ENCODE data around the gene CD1E.
"Not testable (repeated sequence)": the region's sequence is repeated elsewhere in the genome, so short reads cannot be mapped to it uniquely, and the experiment has no call there.

The CD1E gene

GRCh38 chr1:158362941-158363340 lies 9.2 kb downstream of the CD1E start:
- DNase-seq = no peak

DNA sequence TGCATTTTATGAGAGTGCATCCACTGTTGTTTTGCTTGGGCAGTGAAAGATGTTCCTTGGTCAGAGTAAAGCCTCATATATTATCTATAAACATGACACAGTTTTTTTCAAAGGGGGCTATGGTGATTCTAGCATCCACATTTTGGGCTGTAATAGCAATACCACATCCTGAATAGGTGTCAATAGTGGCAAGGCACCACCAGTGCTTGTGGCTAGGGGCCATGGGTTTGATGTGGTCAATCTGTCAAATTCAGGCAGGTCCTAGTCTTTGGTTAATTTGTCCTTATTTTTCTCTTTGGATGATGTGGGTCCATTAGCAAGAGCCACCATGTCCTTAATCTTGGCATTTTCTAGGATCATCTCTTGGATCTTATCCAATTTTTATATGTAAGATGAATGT lies 13.1 kb downstream of the CD1E start:
- no peak for DNase-seq

- DNase-seq = no peak
Measured at GRCh38 chr1:158371188-158371953, 17.7 kb downstream of the CD1E start.

- DNase-seq = not testable (repeated sequence)
Measured at GRCh38 chr1:158374101-158374500, 20.4 kb downstream of the CD1E start.

DNA sequence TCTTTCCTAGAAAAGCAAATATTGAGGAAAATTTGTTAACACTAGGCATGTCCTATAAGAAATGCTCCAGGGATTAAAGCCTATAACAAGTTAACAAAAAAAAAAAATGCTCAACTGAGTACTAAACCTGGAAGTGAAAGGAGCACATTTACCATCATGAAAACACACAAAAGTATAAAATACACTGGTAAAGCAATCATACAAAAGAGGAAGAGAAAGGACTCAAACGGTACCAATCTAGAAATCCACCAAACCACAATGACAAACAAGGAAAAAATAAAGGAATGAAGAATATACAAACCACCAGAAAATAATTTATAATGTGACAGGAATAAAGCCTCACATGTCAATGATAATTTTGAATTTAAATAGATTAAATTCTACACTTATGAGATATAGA lies 21.2 kb downstream of the CD1E start:
- DNase-seq = no peak

DNA sequence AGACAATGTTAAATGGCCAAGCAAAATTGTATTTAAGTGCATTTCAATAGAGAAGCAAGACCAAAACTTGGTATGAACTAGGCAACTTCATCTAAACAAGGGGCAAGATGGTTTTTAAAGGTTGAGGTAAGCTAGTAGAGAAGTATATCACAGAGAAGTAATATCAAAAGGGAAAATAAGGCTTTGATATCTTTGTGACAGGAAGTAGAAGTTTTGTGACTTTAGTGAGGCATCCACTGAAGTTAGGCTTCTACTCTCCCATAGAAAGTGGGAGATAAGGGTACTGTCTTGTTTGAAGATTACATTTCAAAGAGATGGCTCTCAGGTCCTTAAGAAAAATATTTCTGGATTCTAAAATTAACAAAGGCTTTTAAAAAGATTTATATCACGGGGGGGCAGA lies 36.6 kb downstream of the CD1E start:
- DNase-seq = no peak

DNA sequence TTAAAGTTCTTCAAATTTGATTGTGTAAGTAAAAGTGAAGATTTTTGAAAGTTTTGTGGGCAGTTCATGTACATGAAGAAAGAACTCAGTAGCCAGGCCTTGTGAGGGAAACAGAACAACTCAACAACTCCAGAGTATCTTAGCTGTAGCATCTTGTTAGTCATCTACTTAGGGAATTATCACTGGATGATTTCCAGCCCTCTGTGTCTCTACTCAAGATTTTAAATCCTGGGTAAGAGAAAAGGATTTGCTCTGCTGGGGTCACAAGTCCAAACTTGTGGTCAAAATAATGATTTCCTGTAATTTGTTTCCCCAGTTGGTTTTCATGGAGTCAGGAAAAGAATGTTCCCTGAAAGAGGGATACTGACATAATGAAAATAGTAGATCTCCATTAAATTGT lies 37.4 kb downstream of the CD1E start:
- DNase-seq = no peak

- no peak for DNase-seq
Measured at GRCh38 chr1:158393476-158393875, 39.8 kb downstream of the CD1E start.

DNA sequence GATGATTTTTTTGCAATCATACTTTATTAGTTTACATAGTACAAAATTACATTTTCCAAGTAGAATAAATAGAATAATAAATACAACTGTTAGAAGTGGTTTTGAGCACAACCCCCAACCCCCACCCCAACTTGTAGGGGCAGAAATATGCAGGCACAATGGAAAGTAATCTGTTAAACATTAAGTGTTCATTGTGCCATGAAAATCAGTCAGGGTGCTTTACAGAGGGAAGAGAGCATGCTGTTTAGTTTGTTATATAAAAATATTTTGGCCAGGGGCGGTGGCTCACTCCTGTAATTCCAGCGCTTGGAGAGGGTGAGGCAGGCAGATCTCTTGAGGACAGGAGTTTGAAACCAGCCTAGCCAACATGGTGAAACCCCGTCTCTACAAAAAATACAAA lies 43.0 kb downstream of the CD1E start:
- no peak for DNase-seq

DNA sequence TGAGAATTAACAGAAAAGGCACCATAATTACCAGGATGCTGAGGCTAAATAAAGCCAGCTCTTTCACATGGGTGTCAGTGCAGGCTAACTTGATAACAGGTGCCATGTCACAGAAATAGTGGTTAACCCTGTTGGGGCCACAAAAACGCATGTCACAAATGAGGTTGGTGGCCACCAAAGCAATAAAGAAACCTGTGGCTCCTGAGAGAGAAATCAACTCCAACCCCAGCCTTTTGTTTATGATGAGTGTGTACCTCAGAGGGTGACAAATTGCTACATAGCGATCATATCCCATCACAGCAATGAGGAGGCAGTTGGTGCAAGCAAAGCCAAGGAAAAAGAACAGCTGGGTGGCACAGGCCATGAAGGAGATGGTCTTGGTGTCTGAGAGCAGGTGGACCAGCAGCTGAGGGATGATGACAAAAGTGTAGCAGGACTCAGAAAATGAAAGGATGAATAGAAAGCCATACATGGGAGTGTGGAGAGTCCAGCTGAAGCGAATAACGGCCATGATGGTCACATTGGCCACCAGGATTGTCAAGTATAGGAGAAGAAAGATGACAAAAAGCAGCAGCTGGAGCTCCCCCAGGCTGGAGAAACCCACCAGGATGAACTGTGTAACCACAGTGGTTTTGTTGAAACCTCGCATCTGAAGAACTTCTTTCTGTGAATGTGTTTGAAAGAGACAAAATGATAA lies 45.3 kb downstream of the CD1E start, which contains the start of gene OR10T2:
TSS of gene OR10T2 (minus strand) at position 649 of the 697 bp plus-strand sequence. CDS start at position 649, 0 bp downstream.
- no peak for DNase-seq

DNA sequence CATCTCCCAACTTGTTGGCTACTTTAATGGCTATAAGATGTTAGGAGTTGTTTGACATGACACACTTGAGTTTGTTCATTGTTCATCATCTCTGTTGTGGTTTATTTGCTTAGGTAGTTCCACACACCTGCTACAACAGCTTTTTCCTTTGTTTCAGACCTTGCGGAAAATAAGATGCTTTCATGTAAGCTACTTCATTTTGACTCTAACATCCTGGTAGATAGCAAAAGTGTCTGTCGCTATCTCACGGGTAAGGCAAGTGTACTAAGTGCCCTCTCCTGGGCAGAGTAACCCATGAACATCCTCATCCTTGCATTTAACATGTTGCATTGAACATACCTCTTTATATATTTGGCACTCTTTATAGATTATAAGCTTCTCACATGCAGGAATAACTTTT lies 47.2 kb downstream of the CD1E start:
- DNase-seq = no peak

DNA sequence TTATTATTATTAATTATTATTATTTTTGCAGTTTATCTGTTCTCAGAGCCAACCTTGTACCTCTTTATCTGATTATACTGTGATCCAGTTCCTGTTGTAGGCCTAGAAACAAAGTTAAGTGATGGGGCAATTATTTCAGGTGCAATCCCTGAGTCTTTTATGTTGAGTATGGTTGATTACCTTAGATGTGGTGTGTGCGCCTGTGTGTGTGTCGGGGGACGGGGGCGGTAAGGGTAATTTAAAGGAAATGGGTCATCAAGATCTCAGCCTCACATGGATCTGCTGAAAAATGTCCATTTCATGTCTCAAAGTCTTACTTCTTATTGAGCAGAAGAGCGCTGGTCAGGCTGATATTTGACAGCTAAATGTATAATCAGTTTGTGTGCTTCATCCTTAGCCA lies 53.4 kb downstream of the CD1E start:
- no peak for DNase-seq
